GM12878 (cell line): ENCODE results near the gene GNA15. TPM values are rescaled to one million over a fixed set of nuclear protein-coding genes. Genes with fewer than 3 reads are reported as not detected.

Source experiments
- ATAC-seq: fragments of 200-7000 bp; cut with Tn5 transposase; 3 replicates; pipeline ENCODE4 v1.9.1; 2020; ENCODE audit warnings: mild to moderate bottlenecking, moderate library complexity
- BruUV-seq: library from RNA; stranded (reverse); fragments of 400-500 nt; replicated peaks from 2 replicates; lab custom pipeline; 2021; lab: Mats Ljungman, UMichigan
- CTCF ChIA-PET: fragments of 300-600 bp; sonication (Branson Sonifier 250); formaldehyde crosslinking; extraction: SDS; loops from one replicate; lab custom pipeline; 2021; ENCODE audit warnings: inconsistent platforms; lab: Yijun Ruan, JAX
- POLR2A ChIA-PET: fragments of 350-600 bp; formaldehyde crosslinking; extraction: SDS; loops from one replicate; lab custom pipeline; 2021; ENCODE audit warnings: inconsistent platforms; lab: Charles Lee
- RAD21 ChIA-PET: fragments of 300-600 bp; sonication (Branson Sonifier 250); formaldehyde crosslinking; loops from one replicate; lab custom pipeline; 2023; ENCODE audit warnings: antibody characterized with exemption; ENCODE audit not compliant: unreplicated experiment; lab: Charles Lee
- SMC1A ChIA-PET: fragments of 300-600 bp; sonication (Branson Sonifier 250); formaldehyde crosslinking; loops from one replicate; lab custom pipeline; 2023; ENCODE audit not compliant: unreplicated experiment, uncharacterized antibody; lab: Charles Lee
- DNase-seq: peaks from one replicate; pipeline ENCODE4 v3.0.0-alpha.2; 2011; ENCODE audit warnings: low read depth, low spot score
- FAIRE-seq: peaks from 3 replicates; lab custom pipeline; 2011; peaks lifted over from hg19 to GRCh38; lab: Jason Lieb, UNC
- H2AFZ ChIP-seq: 2 replicates; pipeline ENCODE4 v1.6.0; 2011; ENCODE audit warnings: low read depth, low read length, control low read depth; ENCODE audit not compliant: control insufficient read depth
- H3K27ac ChIP-seq: 2 replicates; pipeline ENCODE4 v1.5.1; 2011; ENCODE audit warnings: control low read depth; ENCODE audit not compliant: control insufficient read depth, insufficient read depth
- H3K27me3 ChIP-seq, 2 experiments: replicated peaks in 1 of 2; 2 replicates each; pipeline versions ENCODE4 v1.6.0 to v1.6.1; 2011; ENCODE audit warnings: low read length in 1 of 2; ENCODE audit not compliant: control insufficient read depth in 2 of 2, insufficient read depth in 2 of 2
- H3K36me3 ChIP-seq, 2 experiments: 2 replicates each; pipeline ENCODE4 v1.5.1; 2011; ENCODE audit warnings: low read length in 1 of 2; ENCODE audit not compliant: control insufficient read depth in 2 of 2, insufficient read depth in 2 of 2
- H3K4me1 ChIP-seq: 2 replicates; pipeline ENCODE4 v1.6.1; 2011; ENCODE audit warnings: mild to moderate bottlenecking, low read length, moderate library complexity, mixed read lengths; ENCODE audit not compliant: control insufficient read depth, insufficient read depth
- H3K4me2 ChIP-seq: 2 replicates; pipeline ENCODE4 v1.6.0; 2011; ENCODE audit warnings: control low read depth; ENCODE audit not compliant: control insufficient read depth, insufficient read depth
- H3K4me3 ChIP-seq: fragments of 200-600 bp; sonication (generic); 2 replicates; pipeline ENCODE4 v1.5.1; 2016
- H3K79me2 ChIP-seq: 2 replicates; pipeline ENCODE4 v1.6.0; 2011; ENCODE audit warnings: low read length; ENCODE audit not compliant: control insufficient read depth, insufficient read depth
- H3K9ac ChIP-seq: 2 replicates; pipeline ENCODE4 v1.8.0; 2011; ENCODE audit warnings: low read length, control low read depth, mixed read lengths; ENCODE audit not compliant: control insufficient read depth, insufficient read depth
- H3K9me3 ChIP-seq: replicated peaks from 3 replicates; pipeline ENCODE4 v1.5.1; 2011; ENCODE audit warnings: mild to moderate bottlenecking, low read length; ENCODE audit not compliant: control insufficient read depth, insufficient read depth
- H4K20me1 ChIP-seq: 2 replicates; pipeline ENCODE4 v1.6.0; 2011; ENCODE audit not compliant: control insufficient read depth, insufficient read depth
- EED ChIP-seq: sonication (generic); IDR thresholded peaks from 2 replicates; pipeline ENCODE4 v1.6.1; 2016; ENCODE audit warnings: antibody characterized with exemption, low read depth
- ETV6 ChIP-seq, 2 experiments: fragments of 450-650 bp in 1 of 2; IDR thresholded peaks in 1 of 2; conservative IDR thresholded peaks in 1 of 2; 2 replicates each; pipeline ENCODE4 v1.6.1; 2014; ENCODE audit warnings: antibody characterized with exemption in 1 of 2, borderline replicate concordance in 1 of 2, low read depth in 1 of 2, mild to moderate bottlenecking in 1 of 2, moderate library complexity in 1 of 2
- FOS ChIP-seq: IDR thresholded peaks from 3 replicates; pipeline ENCODE4 v1.6.1; 2011; ENCODE audit warnings: borderline replicate concordance; ENCODE audit not compliant: insufficient read length; ENCODE audit errors: extremely low read depth
- GATAD2B ChIP-seq: fragments of 450-650 bp; conservative IDR thresholded peaks from 2 replicates; pipeline ENCODE4 v1.6.1; 2017; ENCODE audit warnings: low read depth, mild to moderate bottlenecking, moderate library complexity
- IKZF1 ChIP-seq: fragments of 450-650 bp; conservative IDR thresholded peaks from 2 replicates; pipeline ENCODE4 v1.6.1; 2017; ENCODE audit warnings: antibody characterized with exemption, mild to moderate bottlenecking
- IKZF2 ChIP-seq, 2 experiments: fragments of 450-650 bp; IDR thresholded peaks; 2 replicates each; pipeline ENCODE4 v1.6.1; 2017; ENCODE audit warnings: mild to moderate bottlenecking in 2 of 2, moderate library complexity in 2 of 2
- RUNX3 ChIP-seq: IDR thresholded peaks from 2 replicates; pipeline ENCODE4 v1.6.1; 2012; ENCODE audit warnings: low read length, inconsistent platforms
- SPI1 ChIP-seq: IDR thresholded peaks from 2 replicates; pipeline ENCODE4 v1.6.1; 2011; ENCODE audit warnings: low read depth, mild to moderate bottlenecking, low read length, moderate library complexity, borderline replicate concordance; ENCODE audit not compliant: insufficient read depth
- TAF1 ChIP-seq: IDR thresholded peaks from 2 replicates; pipeline ENCODE4 v1.6.1; 2011; ENCODE audit warnings: mild to moderate bottlenecking, low read depth, low read length, borderline replicate concordance
- ZBTB40 ChIP-seq: fragments of 450-650 bp; IDR thresholded peaks from 2 replicates; pipeline ENCODE4 v1.6.1; 2016; ENCODE audit warnings: mild to moderate bottlenecking, moderate library complexity, borderline replicate concordance
- WGBS: methylation state at CpG from one replicate; pipeline ENCODE4 v1.1.6; 2016; ENCODE audit warnings: low lambda C conversion rate; ENCODE audit not compliant: insufficient replicate concordance, insufficient coverage; ENCODE audit errors: missing lambda C conversion rate; 5-methylcytosine and 5-hydroxymethylcytosine counted together
- in situ Hi-C: fragments of 300-500 bp; cut with MboI; formaldehyde crosslinking; loops from 9 replicates; pipeline ENCODE4 v1.14.3; 2018; ENCODE audit warnings: mixed read lengths
- intact Hi-C: fragments of 100-400 bp; cut with micrococcal nuclease; formaldehyde crosslinking; loops from one replicate; pipeline ENCODE4 v1.14.2; 2022; ENCODE audit not compliant: unreplicated experiment
- polyA plus RNA-seq, 11 experiments: library from polyadenylated mRNA; depleted of rRNA in 4 of 11; unstranded in 6 of 11; stranded (reverse) in 5 of 11; fragments of >200 nt; fragmentation: Nextera tagmentation in 4 of 11; fragmentation: Illumina TruSeq in 1 of 11; extraction: Ambion mirVana in 4 of 11; extraction: Trizol in 1 of 11; gene quantifications; 1 replicate in 1 of 11; 2 replicates in 10 of 11; pipeline versions ENCODE4 v1.2.1 to v1.2.3, GENCODE V29; 2011 to 2016; ENCODE audit warnings: inconsistent platforms in 2 of 11, missing spikeins in 2 of 11, low read depth in 1 of 11
- total RNA-seq, 4 experiments: library from RNA; depleted of rRNA in 3 of 4; stranded (reverse); fragments of >200 nt in 3 of 4; fragmentation: Illumina TruSeq in 1 of 4; extraction: Trizol in 1 of 4; gene quantifications; 2 replicates each; pipeline versions ENCODE4 v1.2.1 to v1.2.3, GENCODE V29; 2013 to 2021

The GNA15 gene
- total and polyA plus RNA-seq, 10 of the 15 experiments (the other 5 are each of a cell fraction or from before 2014, with no cell fraction given) = 0.42 to 18.0 (median 9.4) TPM

- FAIRE-seq (no peak), DNase-seq (no peak), ATAC-seq (peak; percentile 38)
- no peaks in the 10 kb centered on the region for H4K20me1 ChIP-seq
- intact Hi-C loops = no loop called here
- no peak for TF ChIP-seq TAF1
- no peak for TF ChIP-seq GATAD2B
- TF ChIP-seq RUNX3 = peak; percentile 77
- peak; percentile 64; the same call in 1 of the 2 replicates for TF ChIP-seq SPI1
- 0 out of 4 replicates have a peak, but pooled peaks of 1 of the 2 experiments have one; percentile 27 for TF ChIP-seq ETV6 (conservative IDR thresholded peaks at IDR 0.05 in 1 of 2, IDR thresholded peaks at IDR 0.05 in 1 of 2; ENCODE audit: borderline replicate concordance in 1 of 2, low read depth in 1 of 2)
- TF ChIP-seq EED = peak; percentile 70; the same call in 1 of the 2 replicates
- peak; percentile 66 for TF ChIP-seq IKZF1
- no peak for TF ChIP-seq ZBTB40
- TF ChIP-seq IKZF2 (IDR thresholded peaks at IDR 0.05) = 0 out of 4 replicates have a peak, but pooled peaks of 1 of the 2 experiments have one; percentile 36
- no peak for TF ChIP-seq FOS
- H3K36me3 ChIP-seq = no peaks in the 10 kb centered on the region
- in situ Hi-C loops = no loop called here
- ChIA-PET POLR2A (no interaction called here), SMC1A (no interaction called here), CTCF (interaction anchor here (0.6 to 1.5 kb wide), 3 partner anchors 10 to 24 kb away, joined by 3 to 7 read pairs (median 4); no protein-coding TSS in a partner anchor), RAD21 (no interaction called here)
- no peaks in the 10 kb centered on the region for H3K9me3 ChIP-seq
- peak overlapping the region; percentile 11; the same call in 1 of the 2 replicates for H3K4me3 ChIP-seq
- H2AFZ ChIP-seq = no peak overlapping the region
- WGBS = 43% methylated on average over 40 of the region's 40 CpGs
- H3K79me2 ChIP-seq = no peaks in the 10 kb centered on the region
- H3K9ac ChIP-seq = no peak overlapping the region
- H3K4me1 ChIP-seq = peaks cover 17% of the 10 kb centered on the region
- no peaks in the 10 kb centered on the region; a peak in 2 of 4 replicates for H3K27me3 ChIP-seq
- no peak overlapping the region for H3K27ac ChIP-seq
- peak overlapping the region; percentile 21; the same call in 1 of the 2 replicates for H3K4me2 ChIP-seq
- BruUV-seq = no TSS peak
These were observed 37.1 kb upstream of the GNA15 start for GRCh38 chr19:3098515-3099346.
